K562 (cell line): ENCODE measurements around the gene KLK11. TPM values are rescaled to one million over a fixed set of nuclear protein-coding genes. Genes with fewer than 3 reads are reported as not detected.

ENCODE experiments used
- ATAC-seq: fragments of 200-7000 bp; cut with Tn5 transposase; 3 replicates; pipeline ENCODE4 v1.9.1; 2020; ENCODE audit warnings: moderate library complexity
- BruUV-seq: library from RNA; stranded (reverse); fragments of 400-500 nt; replicated peaks from 2 replicates; lab custom pipeline; 2021; lab: Mats Ljungman, UMichigan
- CTCF ChIA-PET: fragments of 300-600 bp; formaldehyde crosslinking; extraction: SDS; loops from one replicate; lab custom pipeline; 2021; ENCODE audit warnings: low intra/inter-chr PET ratio; lab: Yijun Ruan, JAX
- POLR2A ChIA-PET: fragments of 300-600, 350-650 bp; sonication (Branson Sonifier 250); formaldehyde crosslinking; extraction: SDS; loops from one replicate; lab custom pipeline; 2021; ENCODE audit warnings: antibody characterized with exemption, inconsistent platforms; lab: Yijun Ruan, JAX
- DNase-seq, 4 experiments: peaks; one replicate each; pipeline versions ENCODE4 v3.0.0 to v3.0.0-alpha.2; 2011 to 2018; ENCODE audit warnings: low spot score in 3 of 4, mixed read lengths in 3 of 4; ENCODE audit errors: extremely low read depth in 1 of 4
- FAIRE-seq: peaks from 2 replicates; lab custom pipeline; 2011; peaks lifted over from hg19 to GRCh38; lab: Jason Lieb, UNC
- H2AFZ ChIP-seq: 2 replicates; pipeline ENCODE4 v1.6.0; 2011; ENCODE audit warnings: low read depth, low read length, control low read depth, inconsistent platforms
- H3K27ac ChIP-seq: fragments of 200-600 bp; 3 replicates; pipeline ENCODE4 v1.8.0; 2011; ENCODE audit warnings: low read depth, mild to moderate bottlenecking, control low read depth, inconsistent platforms, low read length, moderate library complexity, mixed read lengths; ENCODE audit errors: extremely low read depth
- H3K27me3 ChIP-seq, 2 experiments: fragments of 300-600 bp in 1 of 2; 2 replicates in 1 of 2; 3 replicates in 1 of 2; pipeline versions ENCODE4 v1.6.0 to v1.8.0; 2011; ENCODE audit warnings: inconsistent platforms in 2 of 2, low read length in 2 of 2, mild to moderate bottlenecking in 1 of 2, mixed read lengths in 1 of 2, moderate library complexity in 1 of 2; ENCODE audit not compliant: control insufficient read depth in 2 of 2, insufficient read depth in 2 of 2
- H3K36me3 ChIP-seq: fragments of 300-600 bp; 3 replicates; pipeline ENCODE4 v1.8.0; 2011; ENCODE audit warnings: mild to moderate bottlenecking, low read length, inconsistent platforms; ENCODE audit not compliant: control insufficient read depth, insufficient read depth
- H3K4me1 ChIP-seq, 2 experiments: fragments of 200-600 bp in 1 of 2; replicated peaks in 1 of 2; 2 replicates in 1 of 2; 3 replicates in 1 of 2; pipeline versions ENCODE4 v1.5.1 to v1.8.0; 2011; ENCODE audit warnings: inconsistent platforms in 2 of 2, low read length in 2 of 2, mild to moderate bottlenecking in 1 of 2, mixed read lengths in 1 of 2, moderate library complexity in 1 of 2; ENCODE audit not compliant: control insufficient read depth in 2 of 2, insufficient read depth in 2 of 2
- H3K4me2 ChIP-seq: 2 replicates; pipeline ENCODE4 v1.6.1; 2011; ENCODE audit warnings: low read length, control low read depth, inconsistent platforms, mixed read lengths; ENCODE audit not compliant: insufficient read depth
- H3K4me3 ChIP-seq: fragments of 200-600 bp; sonication (generic), shearing (Covaris generic); 2 replicates; pipeline ENCODE4 v1.5.1; 2016; ENCODE audit warnings: control low read depth, inconsistent platforms
- H3K79me2 ChIP-seq: fragments of 200-600 bp; 3 replicates; pipeline ENCODE4 v1.8.0; 2011; ENCODE audit warnings: low read length, inconsistent platforms; ENCODE audit not compliant: control insufficient read depth, insufficient read depth
- H3K9ac ChIP-seq, 2 experiments: 2 replicates each; pipeline versions ENCODE4 v1.6.0 to v1.6.1; 2011; ENCODE audit warnings: low read depth in 2 of 2, low read length in 2 of 2, control low read depth in 1 of 2, inconsistent platforms in 1 of 2, mild to moderate bottlenecking in 1 of 2, mixed read lengths in 1 of 2; ENCODE audit not compliant: insufficient read depth in 1 of 2
- H3K9me1 ChIP-seq: one replicate; pipeline ENCODE4 v1.6.0; 2011; ENCODE audit warnings: inconsistent platforms, mild to moderate bottlenecking, low read length, moderate library complexity; ENCODE audit not compliant: control insufficient read depth, insufficient read depth
- H3K9me3 ChIP-seq: replicated peaks from 2 replicates; pipeline ENCODE4 v1.5.1; 2011; ENCODE audit warnings: low read depth, low read length, inconsistent platforms; ENCODE audit not compliant: control insufficient read depth, insufficient read depth
- H4K20me1 ChIP-seq: replicated peaks from 2 replicates; pipeline ENCODE4 v1.6.1; 2011; ENCODE audit warnings: low read length, inconsistent platforms, mixed read lengths; ENCODE audit not compliant: control insufficient read depth, insufficient read depth
- FOSL1 ChIP-seq: fragments of 200-800 bp; sonication (Bioruptor generic); conservative IDR thresholded peaks from 2 replicates; pipeline ENCODE4 v1.6.1; 2016; ENCODE audit warnings: missing genetic modification characterization, missing compliant biosample characterization
- whole genome bisulfite sequencing: fragments of 100-300 bp; shearing (Covaris generic); methylation state at CpG from one replicate; pipeline ENCODE4 v1.1.6; 2016; ENCODE audit warnings: low coverage, mixed read lengths; ENCODE audit not compliant: insufficient coverage; ENCODE audit errors: missing lambda C conversion rate; 5-methylcytosine and 5-hydroxymethylcytosine counted together
- in situ Hi-C: fragments of 300-500 bp; cut with MboI; formaldehyde crosslinking; loops from 4 replicates; pipeline ENCODE4 v1.15.0; 2018; ENCODE audit warnings: inconsistent platforms, mixed read lengths
- intact Hi-C: fragments of 100-400 bp; cut with micrococcal nuclease; formaldehyde crosslinking; loops from 2 replicates; pipeline ENCODE4 v1.14.2; 2022
- polyA plus RNA-seq, 8 experiments: library from polyadenylated mRNA; depleted of rRNA in 4 of 8; stranded (reverse) in 5 of 8; unstranded in 3 of 8; fragments of >200 nt; fragmentation: Nextera tagmentation in 2 of 8; fragmentation: Illumina TruSeq in 1 of 8; extraction: Ambion mirVana in 2 of 8; extraction: Trizol in 1 of 8; gene quantifications; 2 replicates each; pipeline versions ENCODE4 v1.2.1 to v1.2.3, GENCODE V29; 2011 to 2014; ENCODE audit warnings: inconsistent platforms in 1 of 8, missing spikeins in 1 of 8
- total RNA-seq, 7 experiments: library from RNA; depleted of rRNA in 6 of 7; stranded (reverse); fragments of >200 nt in 6 of 7; fragmentation: Illumina TruSeq in 2 of 7; extraction: Trizol in 2 of 7; gene quantifications; 2 replicates each; pipeline versions ENCODE4 v1.2.1 to v1.2.3, GENCODE V29; 2011 to 2021; ENCODE audit warnings: low replicate concordance in 1 of 7
- TF ChIP-seq, protein P1 (sequence below): IDR thresholded peaks from 2 replicates; pipeline ENCODE4 v1.6.1; 2016; ENCODE audit warnings: missing genetic modification characterization, missing compliant biosample characterization
- TF ChIP-seq, protein P2 (sequence below), 3 experiments: IDR thresholded peaks in 2 of 3; conservative IDR thresholded peaks in 1 of 3; 2 replicates each; pipeline ENCODE4 v1.5.1; 2011 to 2012; ENCODE audit warnings: low read length in 3 of 3, mild to moderate bottlenecking in 3 of 3, control low read depth in 2 of 3, improper control_type of control experiment in 1 of 3, inconsistent platforms in 1 of 3, low read depth in 1 of 3, mixed read lengths in 1 of 3, moderate library complexity in 1 of 3; ENCODE audit not compliant: insufficient read depth in 2 of 3

The KLK11 gene
- total and polyA plus RNA-seq, 9 of the 15 experiments (the other 6 are each of a cell fraction or from before 2014, with no cell fraction given): not detected

DNA sequence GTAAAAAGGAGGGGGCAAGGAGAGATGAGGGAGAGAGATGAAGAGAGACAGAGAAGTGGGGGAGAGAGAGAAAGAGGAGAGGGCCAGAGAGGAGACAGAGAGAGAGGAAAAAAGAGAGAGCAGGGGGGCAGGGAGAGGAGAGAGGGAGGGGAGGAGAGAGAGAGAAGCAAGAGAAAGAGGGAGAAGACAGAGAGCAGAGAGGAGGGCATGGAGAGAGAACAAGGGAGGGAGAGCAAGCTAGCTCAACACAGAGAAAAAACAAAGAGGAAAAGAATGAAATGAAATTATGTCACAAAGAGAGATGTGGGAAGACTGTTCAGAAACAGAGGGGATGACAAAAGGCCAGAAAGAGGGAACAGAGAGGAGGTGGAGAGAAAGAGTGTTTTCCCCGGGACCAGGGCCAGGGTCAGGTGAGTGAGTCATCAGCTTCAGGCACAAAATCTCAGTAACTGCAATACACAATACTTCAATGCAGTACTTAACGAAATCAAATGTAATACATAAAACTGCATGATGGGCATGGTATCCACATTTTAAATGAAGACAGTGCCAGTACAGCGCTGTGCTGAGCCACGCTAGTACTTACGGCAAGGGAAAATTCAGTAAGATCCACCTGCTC, 47.5 kb downstream of the KLK11 start:
- Histone ChIP-seq H3K9ac (no peak overlapping the region), H3K9me1 (no peaks in the 10 kb centered on the region), H3K4me2 (no peak overlapping the region), H4K20me1 (no peaks in the 10 kb centered on the region), H3K27me3 (peaks cover 2 to 11% of the 10 kb centered on the region in 2 experiments; a peak in 3 of 5 replicates)
- POLR2A ChIA-PET: interaction anchor here (0.6 kb wide), 1 partner anchor 108 kb away, joined by 3 read pairs; no protein-coding TSS in a partner anchor
- BruUV-seq: no TSS peak
- ATAC-seq: no peak
- no peak for DNase-seq
- CTCF ChIA-PET: no interaction called here
- 0 out of 2 replicates have a peak, but pooled peaks have one; percentile 15 for TF ChIP-seq FOSL1 (tag)
- TF ChIP-seq, protein P1, sequence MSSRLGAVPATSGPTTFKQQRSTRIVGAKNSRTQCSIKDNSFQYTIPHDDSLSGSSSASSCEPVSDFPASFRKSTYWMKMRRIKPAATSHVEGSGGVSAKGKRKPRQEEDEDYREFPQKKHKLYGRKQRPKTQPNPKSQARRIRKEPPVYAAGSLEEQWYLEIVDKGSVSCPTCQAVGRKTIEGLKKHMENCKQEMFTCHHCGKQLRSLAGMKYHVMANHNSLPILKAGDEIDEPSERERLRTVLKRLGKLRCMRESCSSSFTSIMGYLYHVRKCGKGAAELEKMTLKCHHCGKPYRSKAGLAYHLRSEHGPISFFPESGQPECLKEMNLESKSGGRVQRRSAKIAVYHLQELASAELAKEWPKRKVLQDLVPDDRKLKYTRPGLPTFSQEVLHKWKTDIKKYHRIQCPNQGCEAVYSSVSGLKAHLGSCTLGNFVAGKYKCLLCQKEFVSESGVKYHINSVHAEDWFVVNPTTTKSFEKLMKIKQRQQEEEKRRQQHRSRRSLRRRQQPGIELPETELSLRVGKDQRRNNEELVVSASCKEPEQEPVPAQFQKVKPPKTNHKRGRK: peak; percentile 56; the same call in 1 of the 2 replicates
- TF ChIP-seq, protein P2, sequence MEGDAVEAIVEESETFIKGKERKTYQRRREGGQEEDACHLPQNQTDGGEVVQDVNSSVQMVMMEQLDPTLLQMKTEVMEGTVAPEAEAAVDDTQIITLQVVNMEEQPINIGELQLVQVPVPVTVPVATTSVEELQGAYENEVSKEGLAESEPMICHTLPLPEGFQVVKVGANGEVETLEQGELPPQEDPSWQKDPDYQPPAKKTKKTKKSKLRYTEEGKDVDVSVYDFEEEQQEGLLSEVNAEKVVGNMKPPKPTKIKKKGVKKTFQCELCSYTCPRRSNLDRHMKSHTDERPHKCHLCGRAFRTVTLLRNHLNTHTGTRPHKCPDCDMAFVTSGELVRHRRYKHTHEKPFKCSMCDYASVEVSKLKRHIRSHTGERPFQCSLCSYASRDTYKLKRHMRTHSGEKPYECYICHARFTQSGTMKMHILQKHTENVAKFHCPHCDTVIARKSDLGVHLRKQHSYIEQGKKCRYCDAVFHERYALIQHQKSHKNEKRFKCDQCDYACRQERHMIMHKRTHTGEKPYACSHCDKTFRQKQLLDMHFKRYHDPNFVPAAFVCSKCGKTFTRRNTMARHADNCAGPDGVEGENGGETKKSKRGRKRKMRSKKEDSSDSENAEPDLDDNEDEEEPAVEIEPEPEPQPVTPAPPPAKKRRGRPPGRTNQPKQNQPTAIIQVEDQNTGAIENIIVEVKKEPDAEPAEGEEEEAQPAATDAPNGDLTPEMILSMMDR (IDR thresholded peaks at IDR 0.05 in 2 of 3, conservative IDR thresholded peaks at IDR 0.05 in 1 of 3; ENCODE audit: insufficient read depth in 2 of 3, low read depth in 1 of 3, low read length in 3 of 3): no peak
- TF ChIP-seq, all 486 proteins: peak for 2
- no peaks in the 10 kb centered on the region for H3K36me3 ChIP-seq
- no peak for FAIRE-seq
- H3K27ac ChIP-seq: no peak overlapping the region
- no peak overlapping the region for H3K4me3 ChIP-seq
- WGBS: 10% methylated on average over 5 of the region's 5 CpGs
- H3K4me1 ChIP-seq: peaks cover 0 to under 1% of the 10 kb centered on the region in 2 experiments; a peak in 1 of 5 replicates
- intact Hi-C loops: no loop called here
- H3K79me2 ChIP-seq: no peaks in the 10 kb centered on the region
- no peaks in the 10 kb centered on the region for H3K9me3 ChIP-seq
- H2AFZ ChIP-seq: no peak overlapping the region
- in situ Hi-C loops: no loop called here
